IMR-90 (cell line): ENCODE results near the gene RANBP2.

Experiments used
- CHD1 ChIP-seq: IDR thresholded peaks from 2 replicates; pipeline ENCODE4 v1.6.1; 2012; ENCODE audit warnings: low read depth, low read length, improper control_type of control experiment
- CTCF ChIP-seq: conservative IDR thresholded peaks from 2 replicates; pipeline ENCODE4 v1.5.1; 2012; ENCODE audit warnings: mild to moderate bottlenecking, low read depth, low read length, improper control_type of control experiment
- MAFK ChIP-seq: IDR thresholded peaks from 2 replicates; pipeline ENCODE4 v1.6.1; 2012; ENCODE audit warnings: low read depth, low read length, improper control_type of control experiment
- MXI1 ChIP-seq: IDR thresholded peaks from 2 replicates; pipeline ENCODE4 v1.6.1; 2012; ENCODE audit warnings: low read depth, mild to moderate bottlenecking, low read length, moderate library complexity, borderline replicate concordance
- RFX5 ChIP-seq: IDR thresholded peaks from 2 replicates; pipeline ENCODE4 v1.8.0; 2012; ENCODE audit warnings: low read depth, mild to moderate bottlenecking, low read length, moderate library complexity
- USF2 ChIP-seq: fragments of 150-350 bp; IDR thresholded peaks from 2 replicates; pipeline ENCODE4 v1.6.1; 2017; ENCODE audit warnings: mild to moderate bottlenecking, antibody characterized with exemption, low read length, low read depth

GRCh38 chr2:108776475-108776874 is 57.2 kb downstream of the RANBP2 start:
- no peak for TF ChIP-seq CTCF
- TF ChIP-seq RFX5 = no peak
- TF ChIP-seq USF2 = no peak
- TF ChIP-seq CHD1 = no peak
- TF ChIP-seq MXI1 = no peak
- no peak for TF ChIP-seq MAFK
